Stomach (tissue), 4 donors: ENCODE data around the gene SRSF3.
"Not testable (repeated sequence)": the region's sequence is repeated elsewhere in the genome, so short reads cannot be mapped to it uniquely, and the experiment has no call there.

Source experiments
- POLR2AphosphoS5 ChIP-seq, 3 donors: sonication (generic); formaldehyde crosslinking; IDR thresholded peaks; one replicate each; pipeline ENCODE4 v1.6.1; 2016; ENCODE audit warnings: antibody characterized with exemption in 3 of 3
- TF ChIP-seq, protein P1 (sequence below), 7 experiments: fragments of 450-650 bp in 4 of 7; fragments of 200-600 bp in 3 of 7; sonication (generic) in 3 of 7; IDR thresholded peaks; one replicate each; pipeline ENCODE4 v1.5.1; 2016 to 2019; ENCODE audit warnings: antibody characterized with exemption in 7 of 7, control low read depth in 2 of 7, mild to moderate bottlenecking in 1 of 7

GRCh38 chr6:36611679-36612078 is 17.5 kb downstream of the SRSF3 start:
- TF ChIP-seq, protein P1, sequence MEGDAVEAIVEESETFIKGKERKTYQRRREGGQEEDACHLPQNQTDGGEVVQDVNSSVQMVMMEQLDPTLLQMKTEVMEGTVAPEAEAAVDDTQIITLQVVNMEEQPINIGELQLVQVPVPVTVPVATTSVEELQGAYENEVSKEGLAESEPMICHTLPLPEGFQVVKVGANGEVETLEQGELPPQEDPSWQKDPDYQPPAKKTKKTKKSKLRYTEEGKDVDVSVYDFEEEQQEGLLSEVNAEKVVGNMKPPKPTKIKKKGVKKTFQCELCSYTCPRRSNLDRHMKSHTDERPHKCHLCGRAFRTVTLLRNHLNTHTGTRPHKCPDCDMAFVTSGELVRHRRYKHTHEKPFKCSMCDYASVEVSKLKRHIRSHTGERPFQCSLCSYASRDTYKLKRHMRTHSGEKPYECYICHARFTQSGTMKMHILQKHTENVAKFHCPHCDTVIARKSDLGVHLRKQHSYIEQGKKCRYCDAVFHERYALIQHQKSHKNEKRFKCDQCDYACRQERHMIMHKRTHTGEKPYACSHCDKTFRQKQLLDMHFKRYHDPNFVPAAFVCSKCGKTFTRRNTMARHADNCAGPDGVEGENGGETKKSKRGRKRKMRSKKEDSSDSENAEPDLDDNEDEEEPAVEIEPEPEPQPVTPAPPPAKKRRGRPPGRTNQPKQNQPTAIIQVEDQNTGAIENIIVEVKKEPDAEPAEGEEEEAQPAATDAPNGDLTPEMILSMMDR (IDR thresholded peaks at IDR 0.05), result not testable (repeated sequence)
- TF ChIP-seq POLR2AphosphoS5 (IDR thresholded peaks at IDR 0.05), result not testable (repeated sequence)
